OCI-LY1 (cell line): ENCODE data around the gene TRIM37.

Experiments used
- H2AFZ ChIP-seq: fragments of 200-600 bp; sonication (generic), shearing (Covaris generic); 2 replicates; pipeline ENCODE4 v1.6.0; 2014; ENCODE audit warnings: antibody characterized with exemption, mild to moderate bottlenecking, low read length
- H3F3A ChIP-seq: fragments of 200-600 bp; sonication (generic), shearing (Covaris generic); 2 replicates; pipeline ENCODE4 v1.6.0; 2014; ENCODE audit warnings: mild to moderate bottlenecking, antibody characterized with exemption, low read length, moderate library complexity; ENCODE audit not compliant: insufficient read depth
- H3K27ac ChIP-seq: fragments of 200-600 bp; sonication (generic); 2 replicates; pipeline ENCODE4 v1.5.1; 2014; ENCODE audit warnings: low read length, mixed run types, mild to moderate bottlenecking, low read depth; ENCODE audit not compliant: poor library complexity, severe bottlenecking
- H3K27me3 ChIP-seq: fragments of 200-600 bp; sonication (generic); 2 replicates; pipeline ENCODE4 v1.6.0; 2014; ENCODE audit warnings: antibody characterized with exemption, mild to moderate bottlenecking, low read length, moderate library complexity; ENCODE audit not compliant: insufficient read depth
- H3K36me3 ChIP-seq: fragments of 200-600 bp; sonication (generic); 2 replicates; pipeline ENCODE4 v1.6.1; 2014; ENCODE audit warnings: mild to moderate bottlenecking, antibody characterized with exemption, low read length, moderate library complexity, mixed read lengths; ENCODE audit not compliant: insufficient read depth
- H3K4me1 ChIP-seq: fragments of 200-600 bp; sonication (generic); 2 replicates; pipeline ENCODE4 v1.5.1; 2014; ENCODE audit warnings: mild to moderate bottlenecking, low read length, moderate library complexity; ENCODE audit not compliant: insufficient read depth, severe bottlenecking
- H3K4me2 ChIP-seq: fragments of 200-600 bp; sonication (generic), shearing (Covaris generic); 2 replicates; pipeline ENCODE4 v1.6.1; 2014; ENCODE audit warnings: low read length
- H3K4me3 ChIP-seq: fragments of 200-600 bp; sonication (generic); 2 replicates; pipeline ENCODE4 v1.5.1; 2014; ENCODE audit warnings: low read length, low read depth, mild to moderate bottlenecking, mixed read lengths; ENCODE audit not compliant: poor library complexity, severe bottlenecking
- H3K79me2 ChIP-seq: fragments of 200-600 bp; shearing (Covaris generic); 2 replicates; pipeline ENCODE4 v1.6.1; 2016; ENCODE audit warnings: mixed run types, low read length, mixed read lengths; ENCODE audit not compliant: insufficient read depth
- H3K9ac ChIP-seq: fragments of 200-600 bp; sonication (generic), shearing (Covaris generic); 2 replicates; pipeline ENCODE4 v1.6.1; 2014; ENCODE audit warnings: mild to moderate bottlenecking, low read length, mixed read lengths
- H3K9me2 ChIP-seq: fragments of 200-600 bp; sonication (generic), shearing (Covaris generic); 2 replicates; pipeline ENCODE4 v1.6.1; 2014; ENCODE audit warnings: low read depth, mild to moderate bottlenecking, low read length, mixed read lengths
- H3K9me3 ChIP-seq: fragments of 200-600 bp; shearing (Covaris generic); 2 replicates; pipeline ENCODE4 v1.6.1; 2014; ENCODE audit warnings: low read length, mixed read lengths
- H4K20me1 ChIP-seq: fragments of 200-600 bp; sonication (generic), shearing (Covaris generic); 2 replicates; pipeline ENCODE4 v1.6.0; 2016; ENCODE audit warnings: mild to moderate bottlenecking, low read length; ENCODE audit not compliant: insufficient read depth
- CTCF ChIP-seq: fragments of 200-600 bp; sonication (generic), shearing (Covaris generic); IDR thresholded peaks from 2 replicates; pipeline ENCODE4 v1.5.1; 2017; ENCODE audit warnings: mild to moderate bottlenecking, antibody characterized with exemption, low read length, moderate library complexity, mixed read lengths
- EZH2 ChIP-seq: fragments of 200-600 bp; sonication (generic), shearing (Covaris generic); IDR thresholded peaks from 2 replicates; pipeline ENCODE4 v1.8.0; 2017; ENCODE audit warnings: borderline replicate concordance, mixed run types, mild to moderate bottlenecking, antibody characterized with exemption, low read length, moderate library complexity, mixed read lengths

TRIM37 gene

GRCh38 chr17:58991718-58992331, 114.9 kb downstream of the TRIM37 start:
- Histone ChIP-seq H3K4me1 (no peaks in the 10 kb centered on the region), H4K20me1 (no peaks in the 10 kb centered on the region), H3K27me3 (no peaks in the 10 kb centered on the region), H3K36me3 (peaks cover 13% of the 10 kb centered on the region), H3K9me3 (no peaks in the 10 kb centered on the region), H3K9ac (no peak overlapping the region), H2AFZ (no peak overlapping the region), H3K79me2 (no peaks in the 10 kb centered on the region), H3F3A (no peaks in the 10 kb centered on the region), H3K4me2 (no peak overlapping the region), H3K9me2 (no peaks in the 10 kb centered on the region), H3K27ac (no peak overlapping the region), H3K4me3 (no peak overlapping the region)
- no peak for TF ChIP-seq EZH2
- no peak for TF ChIP-seq CTCF

- Histone ChIP-seq H3K36me3 (peaks cover 5% of the 10 kb centered on the region), H3K4me1 (no peaks in the 10 kb centered on the region), H3K9ac (no peak overlapping the region), H3K79me2 (no peaks in the 10 kb centered on the region), H4K20me1 (no peaks in the 10 kb centered on the region), H3K9me2 (no peaks in the 10 kb centered on the region), H3K27me3 (no peaks in the 10 kb centered on the region), H3F3A (no peaks in the 10 kb centered on the region), H3K4me2 (no peak overlapping the region), H3K9me3 (no peaks in the 10 kb centered on the region), H3K4me3 (no peak overlapping the region), H2AFZ (no peak overlapping the region), H3K27ac (no peak overlapping the region)
- TF ChIP-seq CTCF (no peak), EZH2 (no peak)
Measured at GRCh38 chr17:58989629-58990028, 117.1 kb downstream of the TRIM37 start.

- no peak overlapping the region for H3K4me2 ChIP-seq
- H2AFZ ChIP-seq = no peak overlapping the region
- H3K4me1 ChIP-seq = no peaks in the 10 kb centered on the region
- no peak overlapping the region for H3K27ac ChIP-seq
- H3K79me2 ChIP-seq = no peaks in the 10 kb centered on the region
- no peak overlapping the region for H3K9ac ChIP-seq
- no peaks in the 10 kb centered on the region for H3K9me2 ChIP-seq
- no peaks in the 10 kb centered on the region for H3K9me3 ChIP-seq
- no peaks in the 10 kb centered on the region for H3F3A ChIP-seq
- no peaks in the 10 kb centered on the region for H3K36me3 ChIP-seq
- TF ChIP-seq EZH2 (no peak), CTCF (no peak)
- H3K4me3 ChIP-seq = no peak overlapping the region
- H3K27me3 ChIP-seq = no peaks in the 10 kb centered on the region
- no peaks in the 10 kb centered on the region for H4K20me1 ChIP-seq
Measured at GRCh38 chr17:58985971-58986370, 120.7 kb downstream of the TRIM37 start.
